Muscle layer of colon (tissue), 2 donors: ENCODE data around the gene SULT1A2.

Experiments used
- H3K27ac ChIP-seq: one replicate; pipeline ENCODE4 v1.7.0; 2013; ENCODE audit warnings: low read depth, mild to moderate bottlenecking, low read length, moderate library complexity
- H3K27me3 ChIP-seq, 2 donors: one replicate each; pipeline ENCODE4 v1.7.0; 2013; ENCODE audit warnings: low read length in 2 of 2, mild to moderate bottlenecking in 2 of 2; ENCODE audit not compliant: insufficient read depth in 2 of 2, control insufficient read depth in 1 of 2
- H3K36me3 ChIP-seq: one replicate; pipeline ENCODE4 v1.7.0; 2013; ENCODE audit warnings: mild to moderate bottlenecking, low read length; ENCODE audit not compliant: insufficient read depth
- H3K4me1 ChIP-seq: one replicate; pipeline ENCODE4 v1.7.0; 2013; ENCODE audit warnings: mild to moderate bottlenecking, low read length; ENCODE audit not compliant: insufficient read depth
- H3K4me3 ChIP-seq, 2 donors: one replicate each; pipeline ENCODE4 v1.7.0; 2013; ENCODE audit warnings: low read length in 2 of 2, low read depth in 1 of 2, mild to moderate bottlenecking in 1 of 2, moderate library complexity in 1 of 2
- H3K9ac ChIP-seq: one replicate; pipeline ENCODE4 v1.7.0; 2013; ENCODE audit warnings: low read length
- H3K9me3 ChIP-seq: one replicate; pipeline ENCODE4 v1.7.0; 2013; ENCODE audit warnings: mild to moderate bottlenecking, low read length
- donor health status: abdominal sarcoma.
- donor health status: Adenocarcinoma of cecum.

Gene SULT1A2

DNA sequence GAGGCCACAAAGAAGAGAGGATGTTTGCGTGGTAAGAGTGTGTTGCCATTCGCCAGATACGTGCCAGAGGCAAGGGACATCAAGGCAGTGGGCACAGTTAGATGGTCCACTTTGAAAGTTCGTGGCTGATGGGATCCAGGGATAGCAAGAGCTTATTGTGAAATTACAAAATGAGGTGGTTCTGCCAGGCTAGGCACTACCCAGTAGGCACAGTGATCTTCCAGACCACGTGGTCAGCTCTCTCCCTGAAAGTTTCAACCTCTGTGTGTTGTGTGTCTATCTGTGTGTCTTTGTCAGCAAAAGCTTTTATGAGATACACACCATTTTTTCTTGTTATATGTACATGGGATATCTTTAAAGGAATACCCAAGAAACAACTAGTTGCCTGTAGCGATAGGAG is 33.6 kb downstream of the SULT1A2 start:
- Histone ChIP-seq H3K4me3 (no peak overlapping the region), H3K27me3 (no peaks in the 10 kb centered on the region), H3K9ac (no peak overlapping the region), H3K9me3 (no peaks in the 10 kb centered on the region), H3K27ac (no peak overlapping the region), H3K36me3 (peaks cover 11% of the 10 kb centered on the region), H3K4me1 (no peaks in the 10 kb centered on the region)

DNA sequence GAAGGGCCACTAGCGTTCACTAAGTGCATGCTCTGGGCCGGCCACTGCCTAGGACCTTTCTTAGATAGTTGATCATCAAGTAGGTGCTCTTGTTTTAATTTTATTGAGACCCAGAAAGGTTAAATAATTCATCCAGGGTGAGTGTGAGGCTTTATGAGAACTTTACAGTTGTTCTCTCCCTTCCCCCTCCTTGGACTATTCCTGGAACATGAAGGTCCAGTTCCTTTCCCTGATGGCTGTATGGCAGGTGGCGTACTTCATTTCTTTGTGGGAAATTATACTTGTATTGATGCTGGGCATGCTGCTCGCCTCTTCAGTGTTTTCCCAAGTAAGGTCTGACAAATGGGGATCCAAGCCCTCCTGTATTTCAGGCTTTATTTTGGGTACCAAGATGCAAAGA is 34.7 kb downstream of the SULT1A2 start:
- no peaks in the 10 kb centered on the region for H3K27me3 ChIP-seq
- H3K9me3 ChIP-seq, result no peaks in the 10 kb centered on the region
- H3K4me3 ChIP-seq, result no peak overlapping the region
- H3K4me1 ChIP-seq, result peaks cover 3% of the 10 kb centered on the region
- H3K36me3 ChIP-seq, result peaks cover 13% of the 10 kb centered on the region
- H3K27ac ChIP-seq, result no peak overlapping the region
- no peak overlapping the region for H3K9ac ChIP-seq

DNA sequence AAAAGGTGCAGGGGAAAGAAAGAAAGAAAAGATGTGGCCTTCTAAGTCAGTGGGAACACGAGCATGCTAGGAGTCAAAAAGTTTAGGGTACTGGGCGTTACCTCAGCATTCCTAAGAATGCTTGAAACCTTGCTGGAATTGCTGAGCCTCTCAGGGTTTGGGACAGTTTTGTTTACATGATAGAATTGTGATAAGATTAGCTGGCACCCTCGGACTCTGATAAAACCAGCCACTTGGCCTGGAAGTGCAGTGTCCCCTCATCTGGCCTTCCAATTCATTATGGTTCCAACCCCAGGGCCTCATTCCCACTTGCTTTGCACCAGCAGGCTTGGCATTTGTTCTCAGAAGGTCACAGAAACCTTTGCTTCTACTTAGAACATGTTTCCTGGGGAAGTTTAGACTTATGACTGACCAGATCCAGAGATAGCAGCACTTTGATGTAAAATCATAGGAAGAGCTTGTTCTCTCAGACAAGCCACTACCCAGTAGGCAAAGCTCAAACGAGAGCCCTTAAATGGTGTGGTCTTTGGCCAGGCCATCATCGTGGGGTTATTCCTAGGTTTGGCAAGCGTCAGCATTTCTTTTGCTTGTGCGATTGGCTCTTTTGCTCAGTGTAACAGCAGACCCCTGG is 35.2 kb downstream of the SULT1A2 start:
- Histone ChIP-seq H3K4me3 (no peak overlapping the region), H3K9me3 (no peaks in the 10 kb centered on the region), H3K27ac (no peak overlapping the region), H3K36me3 (peaks cover 18% of the 10 kb centered on the region), H3K4me1 (peaks cover 3% of the 10 kb centered on the region), H3K9ac (no peak overlapping the region), H3K27me3 (no peaks in the 10 kb centered on the region)

DNA sequence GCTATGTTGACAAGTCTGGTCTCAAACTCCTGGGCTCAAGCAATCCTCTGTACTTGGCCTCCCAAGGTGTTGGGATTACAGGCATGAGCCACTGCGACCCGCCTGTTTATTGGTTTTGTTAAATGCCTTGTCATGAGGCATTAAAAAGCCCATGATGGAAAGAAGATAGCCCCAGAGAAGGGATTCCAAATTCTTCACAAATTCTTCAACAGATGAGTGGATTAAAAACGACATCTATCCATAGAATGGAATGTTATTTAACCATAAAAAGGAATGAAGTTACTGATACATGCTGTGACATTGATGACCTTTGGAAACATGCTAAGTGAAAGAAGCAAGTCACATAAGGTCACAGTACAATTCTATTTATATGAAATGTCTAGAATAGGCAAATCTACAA is 38.4 kb downstream of the SULT1A2 start:
- Histone ChIP-seq H3K9ac (no peak overlapping the region), H3K4me3 (no peak overlapping the region), H3K27me3 (no peaks in the 10 kb centered on the region), H3K9me3 (no peaks in the 10 kb centered on the region), H3K36me3 (peaks cover 19% of the 10 kb centered on the region), H3K4me1 (peaks cover 9% of the 10 kb centered on the region), H3K27ac (no peak overlapping the region)

DNA sequence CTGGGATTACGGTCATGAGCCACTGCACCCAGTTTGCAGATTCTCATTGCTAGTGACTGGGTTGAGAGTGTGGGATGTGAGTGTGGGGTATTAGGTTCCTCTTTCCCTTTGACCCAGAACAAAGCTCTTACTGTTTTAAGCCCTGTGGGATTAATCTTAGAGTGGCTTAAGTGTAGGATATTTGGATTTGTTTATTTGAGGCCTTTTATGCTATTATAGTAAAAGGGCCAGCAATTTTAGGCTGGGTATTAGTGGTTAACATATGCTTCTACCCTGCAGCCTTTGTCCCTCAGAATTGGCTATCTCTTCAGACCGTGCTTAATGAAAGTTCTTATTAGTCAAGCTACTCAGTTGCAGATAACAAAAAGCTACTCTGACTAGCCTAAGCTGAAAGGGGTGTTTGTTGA is 39.9 kb downstream of the SULT1A2 start:
- no peak overlapping the region for H3K9ac ChIP-seq
- H3K4me3 ChIP-seq, result no peak overlapping the region
- H3K36me3 ChIP-seq, result peaks cover 19% of the 10 kb centered on the region
- H3K27me3 ChIP-seq, result no peaks in the 10 kb centered on the region
- H3K27ac ChIP-seq, result no peak overlapping the region
- peaks cover 9% of the 10 kb centered on the region for H3K4me1 ChIP-seq
- no peaks in the 10 kb centered on the region for H3K9me3 ChIP-seq

DNA sequence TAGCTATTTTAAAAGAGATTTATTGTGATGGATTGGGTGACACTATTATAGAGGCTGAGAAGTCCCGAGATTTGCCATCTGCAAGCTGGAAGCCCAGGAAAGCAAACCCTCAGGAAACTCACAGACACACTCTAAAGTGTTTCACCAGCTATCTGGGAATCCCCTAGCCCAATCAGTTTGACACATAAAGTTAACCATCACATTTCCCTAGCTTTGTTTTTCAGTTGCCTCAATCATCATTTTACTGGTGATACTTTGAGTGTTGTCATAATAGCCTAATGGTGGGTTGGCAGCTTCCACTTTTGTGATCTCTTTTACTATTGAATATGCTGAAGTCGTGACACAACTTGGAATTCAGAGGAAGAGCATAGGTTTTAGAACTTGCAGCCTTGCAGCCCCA is 41.3 kb downstream of the SULT1A2 start:
- Histone ChIP-seq H3K4me1 (peaks cover 9% of the 10 kb centered on the region), H3K36me3 (peaks cover 19% of the 10 kb centered on the region), H3K27ac (no peak overlapping the region), H3K9me3 (no peaks in the 10 kb centered on the region), H3K9ac (no peak overlapping the region), H3K4me3 (no peak overlapping the region), H3K27me3 (no peaks in the 10 kb centered on the region)

DNA sequence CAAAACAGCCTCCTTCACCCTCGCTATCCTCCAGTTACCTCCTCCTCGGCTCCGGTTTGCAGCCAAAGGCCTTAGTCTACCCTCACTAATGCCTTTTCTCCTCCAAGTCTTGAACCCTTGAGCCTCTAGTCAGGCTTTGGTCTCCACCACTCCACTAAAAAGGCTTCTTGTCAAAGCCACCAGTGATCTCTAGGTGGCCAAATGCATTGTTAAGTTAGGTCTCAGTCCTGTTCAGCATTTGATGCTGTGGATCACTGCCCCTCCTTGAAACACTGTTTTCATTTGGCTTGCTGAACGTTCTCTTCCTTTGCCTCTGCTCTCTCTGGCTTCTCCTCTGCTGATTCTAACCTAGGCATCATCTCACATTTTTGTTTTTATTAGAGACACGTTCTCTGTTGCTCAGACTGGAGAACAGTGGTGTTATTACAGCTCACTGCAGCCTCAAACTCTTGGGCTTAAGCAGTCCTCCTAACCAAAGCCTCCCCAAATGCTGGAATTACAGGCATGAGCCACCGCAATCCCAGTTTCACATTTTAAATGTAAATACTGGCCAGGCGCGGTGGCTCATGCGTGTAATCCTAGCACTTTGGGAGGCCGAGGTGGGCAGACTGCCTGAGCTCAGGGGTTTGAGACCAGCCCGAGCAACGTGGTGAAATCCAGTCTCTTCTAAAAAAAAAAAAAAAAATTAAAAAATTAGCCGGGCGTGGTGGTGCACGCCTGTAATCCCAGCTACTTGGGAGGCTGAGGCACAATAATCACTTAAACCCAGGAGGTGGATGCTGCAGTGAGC is 42.0 kb downstream of the SULT1A2 start:
- peaks cover 19% of the 10 kb centered on the region for H3K36me3 ChIP-seq
- H3K4me3 ChIP-seq, result peak overlapping the region; percentile 57 to 62
- peaks cover 9% of the 10 kb centered on the region for H3K4me1 ChIP-seq
- no peaks in the 10 kb centered on the region for H3K27me3 ChIP-seq
- peak overlapping the region; percentile 58 for H3K27ac ChIP-seq
- no peak overlapping the region for H3K9ac ChIP-seq
- H3K9me3 ChIP-seq, result no peaks in the 10 kb centered on the region

DNA sequence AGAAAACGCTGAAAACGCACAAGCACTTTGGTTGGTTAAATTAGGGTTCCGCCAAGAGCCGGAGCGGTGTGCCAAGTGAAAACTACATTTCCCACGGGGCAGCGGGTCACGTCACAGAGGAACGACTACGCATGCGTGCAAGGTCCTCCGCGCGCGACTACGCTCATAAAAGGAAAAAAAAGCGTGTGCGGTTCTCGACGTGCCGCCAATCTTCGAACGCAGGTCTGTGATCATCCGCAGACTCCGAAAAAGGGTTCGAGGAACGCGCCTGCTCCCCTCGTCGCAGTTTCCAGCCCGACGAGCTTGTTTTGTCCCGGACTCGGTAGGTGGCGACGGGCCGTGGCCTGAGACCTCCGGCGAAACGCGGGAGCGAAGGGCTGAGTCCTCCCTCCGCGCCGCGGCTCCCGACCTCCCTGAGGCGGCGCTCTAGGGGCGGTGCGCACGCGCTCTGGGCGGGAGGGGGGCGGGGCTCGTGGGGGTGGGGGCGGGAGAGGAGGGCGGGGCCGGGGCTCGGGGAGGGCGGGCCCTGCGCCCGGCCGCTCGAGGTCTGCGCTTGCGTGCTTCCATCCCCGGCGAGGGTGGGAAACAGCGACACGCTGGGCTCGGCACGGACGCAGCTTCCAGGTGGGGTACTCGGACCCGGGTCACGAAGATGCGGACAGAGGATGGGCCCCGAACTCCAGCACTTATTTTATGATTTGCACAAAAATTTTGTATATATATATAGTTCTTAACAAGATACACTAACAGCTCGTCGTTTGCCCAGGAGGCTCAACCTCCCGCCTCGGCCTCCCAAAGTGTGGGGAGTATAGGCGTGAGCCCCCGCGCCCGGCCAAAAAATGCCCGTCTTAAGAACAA is 42.8 kb downstream of the SULT1A2 start, which contains the start of gene SGF29:
Gene SGF29 (plus strand): TSS at position 145 of the 858 bp plus-strand sequence. CDS start 27,150 bp downstream, outside the sequence.
- Histone ChIP-seq H3K4me1 (peaks cover 9% of the 10 kb centered on the region), H3K9me3 (no peaks in the 10 kb centered on the region), H3K36me3 (peaks cover 16% of the 10 kb centered on the region)

DNA sequence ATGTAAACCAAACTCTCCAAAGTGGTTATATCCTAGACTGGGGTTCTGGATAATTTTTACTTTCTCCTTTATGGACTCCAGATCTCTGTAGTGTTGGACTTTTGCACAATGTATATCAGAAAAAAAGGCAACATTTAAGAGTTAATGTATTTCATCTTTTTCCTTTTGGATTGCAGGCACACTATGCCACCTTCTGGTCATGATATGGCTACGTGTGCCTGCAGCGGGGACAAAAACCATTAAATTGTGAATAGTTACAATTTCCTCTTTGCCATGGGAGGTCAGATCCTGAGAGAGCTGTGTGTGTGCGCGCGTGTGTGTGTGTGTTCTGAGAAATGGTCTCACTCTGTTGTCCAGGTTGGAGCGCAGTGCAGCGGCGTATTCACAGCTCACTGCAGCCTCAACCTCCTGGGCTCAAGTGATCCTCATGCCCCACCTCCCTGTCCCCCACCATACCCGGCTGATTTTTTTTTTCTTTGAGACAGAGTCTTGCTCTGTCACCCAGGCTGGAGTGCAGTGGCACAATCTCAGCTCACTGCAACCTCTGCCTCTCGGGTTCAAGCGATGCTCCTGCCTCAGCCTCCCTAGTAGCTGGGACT is 47.5 kb downstream of the SULT1A2 start:
- no peak overlapping the region for H3K9ac ChIP-seq
- no peak overlapping the region for H3K4me3 ChIP-seq
- H3K27ac ChIP-seq, result no peak overlapping the region
- no peaks in the 10 kb centered on the region for H3K27me3 ChIP-seq
- H3K4me1 ChIP-seq, result no peaks in the 10 kb centered on the region
- H3K36me3 ChIP-seq, result no peaks in the 10 kb centered on the region
- H3K9me3 ChIP-seq, result no peaks in the 10 kb centered on the region

More for the DNA sequence above, 42.8 kb downstream of the SULT1A2 start, which contains the start of gene SGF29:
- peak within 1 kb of the TSS; percentile 57 to 63 for H3K4me3 ChIP-seq
- peak within 1 kb of the TSS; percentile 92 for H3K27ac ChIP-seq
- H3K27me3 ChIP-seq, result no peaks in the 10 kb centered on the region
- H3K9ac ChIP-seq, result no peak within 1 kb of the TSS

DNA sequence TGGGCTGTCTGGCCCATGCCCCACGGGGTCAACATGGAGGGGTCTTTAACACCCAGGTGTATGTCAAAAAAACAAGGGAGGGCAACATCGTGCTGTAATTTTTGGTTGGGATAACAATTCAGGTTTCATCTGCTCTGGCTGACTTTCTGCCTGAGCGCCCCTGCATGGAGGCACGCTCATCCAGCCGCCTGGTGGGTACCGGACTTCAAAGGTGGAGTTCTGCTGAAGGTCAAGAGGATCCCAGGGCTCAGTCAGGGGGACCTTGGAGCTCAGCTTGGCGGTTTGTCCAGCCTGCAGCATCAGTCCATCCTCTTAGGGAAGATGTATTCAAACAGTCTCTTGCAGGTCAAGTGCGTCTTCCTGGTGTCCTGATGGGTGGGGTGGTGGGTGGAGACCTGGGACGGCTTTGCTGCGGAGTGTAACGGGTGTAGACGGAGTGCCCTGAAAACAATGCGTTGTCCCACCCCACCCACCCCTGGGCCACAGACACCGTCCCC is 48.5 kb downstream of the SULT1A2 start:
- Histone ChIP-seq H3K9ac (no peak overlapping the region), H3K4me1 (no peaks in the 10 kb centered on the region), H3K36me3 (no peaks in the 10 kb centered on the region), H3K4me3 (no peak overlapping the region), H3K9me3 (no peaks in the 10 kb centered on the region), H3K27me3 (no peaks in the 10 kb centered on the region), H3K27ac (no peak overlapping the region)

DNA sequence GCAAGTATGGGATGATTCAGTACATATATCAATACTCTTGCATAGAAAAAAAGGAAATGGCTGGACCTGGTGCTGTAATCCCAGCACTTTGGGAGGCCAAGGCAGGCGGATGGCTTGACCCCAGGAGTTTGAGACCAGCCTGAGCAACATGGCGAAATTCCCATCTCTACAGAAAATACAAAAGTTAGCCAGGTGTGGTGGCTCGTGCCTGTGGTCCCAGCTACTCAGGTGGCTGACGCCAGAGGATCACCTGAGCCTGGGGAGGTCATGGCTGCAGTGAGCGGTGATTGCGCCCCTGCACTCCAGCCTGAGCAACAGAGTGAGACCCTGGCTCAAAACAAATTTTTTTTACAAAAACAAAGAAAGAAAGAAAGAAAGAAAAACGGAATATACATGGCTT is 50.2 kb downstream of the SULT1A2 start:
- no peaks in the 10 kb centered on the region for H3K27me3 ChIP-seq
- H3K9me3 ChIP-seq, result no peaks in the 10 kb centered on the region
- no peak overlapping the region for H3K4me3 ChIP-seq
- H3K9ac ChIP-seq, result no peak overlapping the region
- no peak overlapping the region for H3K27ac ChIP-seq
- H3K36me3 ChIP-seq, result no peaks in the 10 kb centered on the region
- H3K4me1 ChIP-seq, result no peaks in the 10 kb centered on the region
